Calu3 (cell line): Measurements from ENCODE around the gene LRRC52. TPM values are rescaled to one million over a fixed set of nuclear protein-coding genes. Genes with fewer than 3 reads are reported as not detected.

Source experiments
- BruUV-seq: library from RNA; stranded (reverse); fragments of 400-500 nt; replicated peaks from 2 replicates; lab custom pipeline; 2021; lab: Mats Ljungman, UMichigan
- CTCF ChIA-PET: fragments of 300-600 bp; sonication (Branson Sonifier 250); formaldehyde crosslinking; loops from one replicate; lab custom pipeline; 2022; ENCODE audit warnings: antibody characterized with exemption; lab: Charles Lee
- DNase-seq: peaks from one replicate; pipeline ENCODE4 v3.0.0; 2022
- H3K27ac Mint-ChIP-seq: one replicate; pipeline ENCODE4 v1.8.0; 2022; ENCODE audit warnings: mixed read lengths; ENCODE audit not compliant: unreplicated experiment
- H3K27me3 Mint-ChIP-seq: one replicate; pipeline ENCODE4 v1.8.0; 2022; ENCODE audit warnings: mixed read lengths; ENCODE audit not compliant: unreplicated experiment
- H3K36me3 Mint-ChIP-seq: one replicate; pipeline ENCODE4 v1.8.0; 2022; ENCODE audit warnings: mild to moderate bottlenecking, moderate library complexity, mixed read lengths; ENCODE audit not compliant: insufficient read depth, unreplicated experiment
- H3K4me1 Mint-ChIP-seq: one replicate; pipeline ENCODE4 v1.8.0; 2022; ENCODE audit warnings: mild to moderate bottlenecking, low read depth, mixed read lengths; ENCODE audit not compliant: unreplicated experiment
- H3K4me3 Mint-ChIP-seq: one replicate; pipeline ENCODE4 v1.8.0; 2022; ENCODE audit warnings: mild to moderate bottlenecking, low read depth, moderate library complexity, mixed read lengths; ENCODE audit not compliant: unreplicated experiment
- H3K9me3 Mint-ChIP-seq: one replicate; pipeline ENCODE4 v1.8.0; 2022; ENCODE audit warnings: low read depth, mixed read lengths; ENCODE audit not compliant: unreplicated experiment
- intact Hi-C: fragments of 100-400 bp; cut with micrococcal nuclease; formaldehyde crosslinking; loops from one replicate; pipeline ENCODE4 v1.10.0; 2022; ENCODE audit not compliant: unreplicated experiment
- total RNA-seq: library from RNA; stranded (reverse); gene quantifications from 2 replicates; pipeline ENCODE4 v1.2.3, GENCODE V29; 2022
- TF ChIP-seq, protein P1 (sequence below): fragments of 200-600 bp; IDR thresholded peaks from one replicate; pipeline ENCODE4 v1.8.0; 2022; ENCODE audit warnings: antibody characterized with exemption; ENCODE audit not compliant: unreplicated experiment

LRRC52 gene
- total RNA-seq, 1 experiment from 2014 or later: not detected

DNA sequence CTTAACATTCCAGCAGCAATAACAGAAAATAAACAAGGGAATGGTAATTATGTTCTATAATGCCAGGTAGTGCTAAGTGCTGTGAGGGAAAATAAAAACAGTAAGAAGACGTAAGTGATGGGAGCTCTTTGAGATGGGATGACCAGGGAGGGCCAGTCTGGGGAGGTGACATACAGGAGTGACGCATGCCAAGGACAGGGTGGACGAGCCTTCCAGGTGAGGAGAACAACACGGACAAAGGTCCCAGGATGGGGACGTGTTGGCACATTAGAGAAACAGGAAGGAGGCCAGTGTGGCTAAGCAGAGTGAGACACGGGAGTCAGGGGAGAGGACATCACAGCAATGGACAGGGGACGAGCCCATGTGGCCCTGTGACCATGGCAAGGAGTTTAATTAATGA, 11.7 kb upstream of the LRRC52 start:
- no peaks in the 10 kb centered on the region for H3K36me3 Mint-ChIP-seq
- BruUV-seq: no TSS peak
- TF ChIP-seq, protein P1, sequence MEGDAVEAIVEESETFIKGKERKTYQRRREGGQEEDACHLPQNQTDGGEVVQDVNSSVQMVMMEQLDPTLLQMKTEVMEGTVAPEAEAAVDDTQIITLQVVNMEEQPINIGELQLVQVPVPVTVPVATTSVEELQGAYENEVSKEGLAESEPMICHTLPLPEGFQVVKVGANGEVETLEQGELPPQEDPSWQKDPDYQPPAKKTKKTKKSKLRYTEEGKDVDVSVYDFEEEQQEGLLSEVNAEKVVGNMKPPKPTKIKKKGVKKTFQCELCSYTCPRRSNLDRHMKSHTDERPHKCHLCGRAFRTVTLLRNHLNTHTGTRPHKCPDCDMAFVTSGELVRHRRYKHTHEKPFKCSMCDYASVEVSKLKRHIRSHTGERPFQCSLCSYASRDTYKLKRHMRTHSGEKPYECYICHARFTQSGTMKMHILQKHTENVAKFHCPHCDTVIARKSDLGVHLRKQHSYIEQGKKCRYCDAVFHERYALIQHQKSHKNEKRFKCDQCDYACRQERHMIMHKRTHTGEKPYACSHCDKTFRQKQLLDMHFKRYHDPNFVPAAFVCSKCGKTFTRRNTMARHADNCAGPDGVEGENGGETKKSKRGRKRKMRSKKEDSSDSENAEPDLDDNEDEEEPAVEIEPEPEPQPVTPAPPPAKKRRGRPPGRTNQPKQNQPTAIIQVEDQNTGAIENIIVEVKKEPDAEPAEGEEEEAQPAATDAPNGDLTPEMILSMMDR: no peak
- CTCF ChIA-PET: no interaction called here
- H3K27ac Mint-ChIP-seq: no peak overlapping the region
- intact Hi-C loops: no loop called here
- no peaks in the 10 kb centered on the region for H3K4me1 Mint-ChIP-seq
- peaks cover 69% of the 10 kb centered on the region for H3K27me3 Mint-ChIP-seq
- H3K4me3 Mint-ChIP-seq: no peak overlapping the region
- no peak for DNase-seq
- H3K9me3 Mint-ChIP-seq: no peaks in the 10 kb centered on the region

DNA sequence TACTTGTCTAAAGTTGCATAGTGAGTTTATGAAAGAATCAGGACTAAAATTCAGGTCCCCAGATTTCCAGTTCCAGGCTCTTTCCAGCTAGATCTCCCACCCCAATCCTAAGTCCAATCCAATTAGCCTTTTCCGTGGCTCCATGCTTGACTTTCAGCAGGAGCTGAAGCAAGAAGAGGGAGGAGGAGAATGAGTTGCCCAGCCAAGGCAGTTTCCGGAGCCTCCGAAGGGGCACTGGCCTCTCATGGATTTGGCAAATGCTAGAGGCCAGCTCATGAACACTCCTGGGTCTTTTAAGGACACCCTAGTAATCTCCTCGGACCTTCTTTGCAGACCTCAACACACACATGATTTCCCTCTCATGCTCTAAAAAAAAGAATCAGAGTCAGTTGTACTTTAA, 10.5 kb upstream of the LRRC52 start:
- DNase-seq: no peak
- no peaks in the 10 kb centered on the region for H3K9me3 Mint-ChIP-seq
- no peak overlapping the region for H3K27ac Mint-ChIP-seq
- TF ChIP-seq, protein P1: no peak
- CTCF ChIA-PET: interaction anchor here (0.6 to 2.0 kb wide), 2 partner anchors 60 to 1532 kb away, joined by 4 read pairs; no protein-coding TSS in a partner anchor
- no peaks in the 10 kb centered on the region for H3K4me1 Mint-ChIP-seq
- intact Hi-C loops: no loop called here
- H3K27me3 Mint-ChIP-seq: peaks cover 68% of the 10 kb centered on the region
- H3K36me3 Mint-ChIP-seq: no peaks in the 10 kb centered on the region
- no TSS peak for BruUV-seq
- no peak overlapping the region for H3K4me3 Mint-ChIP-seq

DNA sequence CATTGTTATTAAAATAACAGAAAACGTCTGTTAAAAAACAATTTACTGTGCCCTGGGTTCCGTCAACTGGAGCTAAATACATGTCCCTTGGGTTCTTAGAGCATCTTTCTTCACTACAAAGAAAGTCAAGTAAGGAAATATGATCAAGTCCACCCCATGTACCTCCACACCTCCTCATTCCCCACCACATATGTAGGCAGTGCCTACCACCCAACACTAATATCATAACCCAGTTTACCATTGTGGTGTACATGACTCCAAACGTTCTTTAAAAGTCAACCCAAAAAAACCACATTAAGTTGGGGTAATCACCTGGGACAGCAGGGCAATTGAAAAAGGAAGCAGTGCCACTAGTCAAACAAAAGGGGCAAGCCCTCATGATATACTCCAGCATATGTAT, 7.8 kb upstream of the LRRC52 start:
- Mint-ChIP-seq H3K27me3 (peaks cover 66% of the 10 kb centered on the region), H3K9me3 (no peaks in the 10 kb centered on the region), H3K27ac (no peak overlapping the region), H3K36me3 (no peaks in the 10 kb centered on the region), H3K4me1 (peaks cover 8% of the 10 kb centered on the region), H3K4me3 (no peak overlapping the region)
- CTCF ChIA-PET: no interaction called here
- no TSS peak for BruUV-seq
- intact Hi-C loops: loop anchor here (5.0 kb wide), 1 partner anchor 54 kb away; no protein-coding TSS in a partner anchor
- TF ChIP-seq, protein P1: no peak
- no peak for DNase-seq

GRCh38 chr1:165537356-165538109, 6.3 kb upstream of the LRRC52 start:
- H3K27me3 Mint-ChIP-seq: peaks cover 51% of the 10 kb centered on the region
- intact Hi-C loops: loop anchor here (5.0 kb wide), 1 partner anchor 55 kb away; no protein-coding TSS in a partner anchor
- DNase-seq: no peak
- CTCF ChIA-PET: no interaction called here
- H3K36me3 Mint-ChIP-seq: no peaks in the 10 kb centered on the region
- no TSS peak for BruUV-seq
- H3K4me1 Mint-ChIP-seq: peaks cover 8% of the 10 kb centered on the region
- H3K4me3 Mint-ChIP-seq: no peak overlapping the region
- TF ChIP-seq, protein P1: no peak
- no peak overlapping the region for H3K27ac Mint-ChIP-seq
- no peaks in the 10 kb centered on the region for H3K9me3 Mint-ChIP-seq
